Measurements from ENCODE around the gene KANK4.

GRCh38 chr1:62228136-62228882 is 90.9 kb downstream of the KANK4 start:
- no peak for TF ChIP-seq CTCF (IDR thresholded peaks at IDR 0.05)
- TF ChIP-seq POLR2A (IDR thresholded peaks at IDR 0.05), result no peak
